Peyer's patch (tissue), 4 donors: ENCODE measurements around the gene SRSF9.

Experiments
- CTCF ChIP-seq, 6 experiments: fragments of 450-650 bp in 4 of 6; fragments of 200-600 bp in 2 of 6; sonication (generic) in 1 of 6; IDR thresholded peaks; one replicate each; pipeline ENCODE4 v1.5.1; 2017 to 2019; ENCODE audit warnings: antibody characterized with exemption in 6 of 6, mild to moderate bottlenecking in 3 of 6, moderate library complexity in 1 of 6
- POLR2A ChIP-seq, 2 donors: fragments of 450-650 bp; IDR thresholded peaks; one replicate each; pipeline ENCODE4 v1.5.1; 2017; ENCODE audit warnings: antibody characterized with exemption in 2 of 2, mild to moderate bottlenecking in 2 of 2, moderate library complexity in 2 of 2

GRCh38 chr12:120417917-120418580, 51.5 kb downstream of the SRSF9 start:
- no peak for TF ChIP-seq CTCF (IDR thresholded peaks at IDR 0.05)
- no peak for TF ChIP-seq POLR2A (IDR thresholded peaks at IDR 0.05)
